ENCODE data around the gene EYA4. TPM values are rescaled to one million over a fixed set of nuclear protein-coding genes. Genes with fewer than 3 reads are reported as not detected.

Gene EYA4
- total RNA-seq, 1 experiment from 2014 or later: not detected

DNA sequence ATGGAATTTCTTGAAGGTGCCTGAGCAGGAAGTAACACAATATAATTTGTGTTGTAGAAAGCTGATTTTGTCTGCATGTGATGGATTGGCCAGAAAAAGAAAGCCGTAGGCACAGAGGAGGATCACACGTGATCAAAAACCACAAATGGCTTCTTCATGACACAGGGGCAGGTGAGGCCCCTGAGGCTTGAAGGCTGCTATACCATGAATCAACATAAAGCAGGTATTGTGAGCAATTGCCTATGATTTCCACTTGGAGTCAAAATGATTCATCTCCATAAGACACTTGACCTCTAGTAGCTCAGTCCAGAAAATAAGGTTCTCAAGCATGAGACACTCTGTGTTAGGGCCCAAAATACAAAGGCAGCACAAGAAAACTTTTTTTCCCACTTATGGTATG is 42.4 kb upstream of the EYA4 start:
- CTCF ChIA-PET: no interaction called here
- no peak for ATAC-seq

DNA sequence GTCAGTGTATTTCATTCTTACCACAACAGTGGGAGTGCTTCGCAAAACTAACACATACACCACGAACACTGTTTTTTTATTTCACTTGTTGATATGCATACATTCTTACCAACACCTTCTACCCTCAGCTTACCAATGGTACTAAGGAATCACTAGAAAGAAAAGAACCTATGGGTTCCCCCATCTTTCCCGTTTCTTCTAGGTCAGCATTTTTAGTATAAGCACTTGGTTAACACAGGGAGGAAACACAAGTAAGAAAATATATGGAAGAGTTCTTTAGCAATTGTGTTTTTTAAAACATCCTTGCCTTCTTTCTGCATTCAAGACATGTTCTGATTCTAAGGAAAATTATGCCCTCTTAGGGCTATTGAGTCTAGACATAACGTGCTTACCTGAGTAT is 39.9 kb upstream of the EYA4 start:
- TF ChIP-seq, protein P1, sequence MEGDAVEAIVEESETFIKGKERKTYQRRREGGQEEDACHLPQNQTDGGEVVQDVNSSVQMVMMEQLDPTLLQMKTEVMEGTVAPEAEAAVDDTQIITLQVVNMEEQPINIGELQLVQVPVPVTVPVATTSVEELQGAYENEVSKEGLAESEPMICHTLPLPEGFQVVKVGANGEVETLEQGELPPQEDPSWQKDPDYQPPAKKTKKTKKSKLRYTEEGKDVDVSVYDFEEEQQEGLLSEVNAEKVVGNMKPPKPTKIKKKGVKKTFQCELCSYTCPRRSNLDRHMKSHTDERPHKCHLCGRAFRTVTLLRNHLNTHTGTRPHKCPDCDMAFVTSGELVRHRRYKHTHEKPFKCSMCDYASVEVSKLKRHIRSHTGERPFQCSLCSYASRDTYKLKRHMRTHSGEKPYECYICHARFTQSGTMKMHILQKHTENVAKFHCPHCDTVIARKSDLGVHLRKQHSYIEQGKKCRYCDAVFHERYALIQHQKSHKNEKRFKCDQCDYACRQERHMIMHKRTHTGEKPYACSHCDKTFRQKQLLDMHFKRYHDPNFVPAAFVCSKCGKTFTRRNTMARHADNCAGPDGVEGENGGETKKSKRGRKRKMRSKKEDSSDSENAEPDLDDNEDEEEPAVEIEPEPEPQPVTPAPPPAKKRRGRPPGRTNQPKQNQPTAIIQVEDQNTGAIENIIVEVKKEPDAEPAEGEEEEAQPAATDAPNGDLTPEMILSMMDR (IDR thresholded peaks at IDR 0.05): no peak
- no peak for TF ChIP-seq POLR2AphosphoS5 (IDR thresholded peaks at IDR 0.05; ENCODE audit: low read depth, low read length)
- TF ChIP-seq, protein P2, sequence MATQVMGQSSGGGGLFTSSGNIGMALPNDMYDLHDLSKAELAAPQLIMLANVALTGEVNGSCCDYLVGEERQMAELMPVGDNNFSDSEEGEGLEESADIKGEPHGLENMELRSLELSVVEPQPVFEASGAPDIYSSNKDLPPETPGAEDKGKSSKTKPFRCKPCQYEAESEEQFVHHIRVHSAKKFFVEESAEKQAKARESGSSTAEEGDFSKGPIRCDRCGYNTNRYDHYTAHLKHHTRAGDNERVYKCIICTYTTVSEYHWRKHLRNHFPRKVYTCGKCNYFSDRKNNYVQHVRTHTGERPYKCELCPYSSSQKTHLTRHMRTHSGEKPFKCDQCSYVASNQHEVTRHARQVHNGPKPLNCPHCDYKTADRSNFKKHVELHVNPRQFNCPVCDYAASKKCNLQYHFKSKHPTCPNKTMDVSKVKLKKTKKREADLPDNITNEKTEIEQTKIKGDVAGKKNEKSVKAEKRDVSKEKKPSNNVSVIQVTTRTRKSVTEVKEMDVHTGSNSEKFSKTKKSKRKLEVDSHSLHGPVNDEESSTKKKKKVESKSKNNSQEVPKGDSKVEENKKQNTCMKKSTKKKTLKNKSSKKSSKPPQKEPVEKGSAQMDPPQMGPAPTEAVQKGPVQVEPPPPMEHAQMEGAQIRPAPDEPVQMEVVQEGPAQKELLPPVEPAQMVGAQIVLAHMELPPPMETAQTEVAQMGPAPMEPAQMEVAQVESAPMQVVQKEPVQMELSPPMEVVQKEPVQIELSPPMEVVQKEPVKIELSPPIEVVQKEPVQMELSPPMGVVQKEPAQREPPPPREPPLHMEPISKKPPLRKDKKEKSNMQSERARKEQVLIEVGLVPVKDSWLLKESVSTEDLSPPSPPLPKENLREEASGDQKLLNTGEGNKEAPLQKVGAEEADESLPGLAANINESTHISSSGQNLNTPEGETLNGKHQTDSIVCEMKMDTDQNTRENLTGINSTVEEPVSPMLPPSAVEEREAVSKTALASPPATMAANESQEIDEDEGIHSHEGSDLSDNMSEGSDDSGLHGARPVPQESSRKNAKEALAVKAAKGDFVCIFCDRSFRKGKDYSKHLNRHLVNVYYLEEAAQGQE (IDR thresholded peaks at IDR 0.05; ENCODE audit: insufficient read depth in 1 of 2, low read depth in 2 of 2, low read length in 1 of 2): no peak
- no peak for TF ChIP-seq TCF7L2 (IDR thresholded peaks at IDR 0.05; ENCODE audit: low read depth, low read length)
- no peak for TF ChIP-seq SIN3A (IDR thresholded peaks at IDR 0.05; ENCODE audit: borderline replicate concordance, insufficient read depth, low read depth, low read length)
- no peaks in the 10 kb centered on the region for H3K36me3 ChIP-seq (ENCODE audit: control insufficient read depth, insufficient read depth, low read length)
- H3K4me3 ChIP-seq (ENCODE audit: low read depth in 2 of 2, low read length in 2 of 2): no peak overlapping the region
- BruUV-seq (replicated peaks): no TSS peak
- in situ Hi-C loops (cut with HindIII; ENCODE audit: low pct_unique_long_range_greater_than_20kb, low sequenced_read_pairs) (no loop called here), intact Hi-C loops (cut with micrococcal nuclease; ENCODE audit: unreplicated experiment) (no loop called here)
- no peaks in the 10 kb centered on the region for H3K27me3 ChIP-seq (ENCODE audit: control insufficient read depth, insufficient read depth, low read length)
- no peaks in the 10 kb centered on the region for H3K4me1 ChIP-seq (ENCODE audit: control insufficient read depth, insufficient read depth, low read length)
- no peak for DNase-seq (ENCODE audit: low read depth, low spot score)
- CTCF ChIA-PET: no interaction called here
- ATAC-seq: no peak
- no peaks in the 10 kb centered on the region for H3K9me3 ChIP-seq (ENCODE audit: control insufficient read depth, insufficient read depth, low read depth, low read length)
- POLR2A ChIA-PET: no interaction called here
- no peak overlapping the region for H3K27ac ChIP-seq (ENCODE audit: low read length)

More for the DNA sequence above, 42.4 kb upstream of the EYA4 start:
- intact Hi-C loops (cut with micrococcal nuclease; ENCODE audit: unreplicated experiment) (loop anchor here (10.0 kb wide), 1 partner anchor 364 kb away; no protein-coding TSS in a partner anchor), in situ Hi-C loops (cut with HindIII; ENCODE audit: low pct_unique_long_range_greater_than_20kb, low sequenced_read_pairs) (no loop called here)
- no TSS peak for BruUV-seq (replicated peaks)
- DNase-seq (ENCODE audit: low read depth, low spot score): no peak
- H3K27me3 ChIP-seq (ENCODE audit: control insufficient read depth, insufficient read depth, low read length): no peaks in the 10 kb centered on the region
- POLR2A ChIA-PET: no interaction called here
- no peaks in the 10 kb centered on the region for H3K9me3 ChIP-seq (ENCODE audit: control insufficient read depth, insufficient read depth, low read depth, low read length)
- H3K4me1 ChIP-seq (ENCODE audit: control insufficient read depth, insufficient read depth, low read length): no peaks in the 10 kb centered on the region
- TF ChIP-seq SIN3A (IDR thresholded peaks at IDR 0.05; ENCODE audit: borderline replicate concordance, insufficient read depth, low read depth, low read length): no peak
- TF ChIP-seq, protein P1 (IDR thresholded peaks at IDR 0.05): no peak
- TF ChIP-seq TCF7L2 (IDR thresholded peaks at IDR 0.05; ENCODE audit: low read depth, low read length): no peak
- TF ChIP-seq, protein P2 (IDR thresholded peaks at IDR 0.05; ENCODE audit: insufficient read depth in 1 of 2, low read depth in 2 of 2, low read length in 1 of 2): no peak
- TF ChIP-seq POLR2AphosphoS5 (IDR thresholded peaks at IDR 0.05; ENCODE audit: low read depth, low read length): no peak
- H3K27ac ChIP-seq (ENCODE audit: low read length): no peak overlapping the region
- no peak overlapping the region for H3K4me3 ChIP-seq (ENCODE audit: low read depth in 2 of 2, low read length in 2 of 2)
- no peaks in the 10 kb centered on the region for H3K36me3 ChIP-seq (ENCODE audit: control insufficient read depth, insufficient read depth, low read length)

All from Panc1 (cell line).